Colon (tissue), 2 donors: ENCODE results near the gene AP1AR.

ENCODE experiments used
- FAIRE-seq: peaks from 2 replicates; lab custom pipeline; 2012; peaks lifted over from hg19 to GRCh38; lab: Jason Lieb, UNC
- donor health status: control.
- donor health status: control.

AP1AR gene

DNA sequence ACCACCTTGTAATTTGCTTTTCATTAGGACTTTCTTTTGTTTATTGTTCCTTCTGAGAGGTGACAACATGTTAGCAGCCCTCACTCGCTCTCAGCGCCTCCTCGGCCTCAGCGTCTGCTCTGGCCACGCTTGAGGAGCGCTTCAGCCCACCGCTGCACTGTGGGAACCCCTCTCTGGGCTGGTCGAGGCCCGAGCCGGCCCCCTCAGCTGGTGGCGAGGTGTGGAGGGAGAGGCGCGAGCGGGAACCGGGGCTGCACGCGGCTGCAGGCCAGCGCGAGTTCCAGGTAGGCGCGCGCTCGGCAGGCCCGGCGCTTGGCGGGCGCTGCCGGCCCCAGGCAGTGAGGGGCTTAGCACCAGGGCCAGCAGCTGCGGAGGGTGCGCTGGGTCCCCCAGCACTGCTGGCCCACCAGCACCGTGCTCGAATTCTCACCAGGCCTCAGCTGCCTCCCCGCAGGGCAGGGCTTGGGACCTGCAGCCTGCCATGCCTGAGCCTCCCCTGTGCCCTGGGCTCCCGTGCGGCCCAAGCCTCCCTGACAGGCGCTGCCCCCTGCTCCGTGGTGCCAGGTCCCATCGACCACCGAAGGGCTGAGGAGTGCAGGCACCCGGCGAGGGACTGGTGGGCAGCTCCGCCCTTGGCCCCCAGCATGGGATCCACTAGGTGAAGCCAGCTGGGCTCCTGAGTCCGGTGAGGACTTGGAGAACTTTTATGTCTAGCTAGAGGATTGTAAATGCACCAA, 9.2 kb upstream of the AP1AR start:
- FAIRE-seq = no peak

GRCh38 chr4:112225157-112225556, 6.4 kb upstream of the AP1AR start:
- no peak for FAIRE-seq

DNA sequence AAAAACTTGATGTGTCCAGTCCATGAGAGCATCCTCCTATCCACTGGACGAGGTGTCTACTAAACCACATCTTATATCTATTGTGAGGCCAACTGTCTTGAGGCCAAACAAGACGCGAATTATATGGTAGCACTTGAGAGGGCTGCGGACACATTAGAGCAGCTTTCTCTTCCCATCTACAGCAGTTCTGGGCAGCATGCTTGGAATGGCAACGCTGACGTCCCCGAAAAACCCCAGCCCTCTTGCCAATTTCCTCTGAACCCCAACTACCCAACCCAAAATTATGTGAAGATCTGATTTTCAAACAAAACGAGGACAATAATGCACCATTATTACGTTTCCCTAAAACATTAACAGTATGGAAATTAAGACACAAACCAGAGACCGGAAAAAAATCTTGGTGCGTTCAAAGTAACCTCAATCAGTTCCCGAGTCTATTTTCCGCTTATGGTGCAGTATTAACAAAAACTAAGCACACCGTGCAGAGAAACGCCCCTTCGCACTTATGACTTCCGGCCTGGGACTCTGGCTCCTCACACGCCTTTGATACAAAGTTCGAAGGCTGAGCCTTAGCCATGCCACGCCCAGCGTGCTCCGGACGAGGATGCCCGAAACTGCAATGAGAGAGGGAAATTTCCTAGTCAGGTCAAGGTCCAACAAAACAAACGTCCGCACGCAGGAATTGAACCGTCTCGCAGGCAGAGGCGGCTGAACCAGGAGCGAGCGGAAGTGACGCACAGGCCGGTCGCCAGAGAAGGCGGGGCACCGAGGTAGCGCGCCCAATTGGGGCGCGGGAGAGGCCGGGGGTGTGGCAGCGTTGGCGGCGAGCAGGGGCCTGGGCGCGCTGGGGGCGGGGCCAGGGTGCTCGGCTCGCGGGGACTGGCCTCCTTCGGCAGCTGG, 458 bp upstream of the AP1AR start:
- FAIRE-seq = peak; percentile 82

DNA sequence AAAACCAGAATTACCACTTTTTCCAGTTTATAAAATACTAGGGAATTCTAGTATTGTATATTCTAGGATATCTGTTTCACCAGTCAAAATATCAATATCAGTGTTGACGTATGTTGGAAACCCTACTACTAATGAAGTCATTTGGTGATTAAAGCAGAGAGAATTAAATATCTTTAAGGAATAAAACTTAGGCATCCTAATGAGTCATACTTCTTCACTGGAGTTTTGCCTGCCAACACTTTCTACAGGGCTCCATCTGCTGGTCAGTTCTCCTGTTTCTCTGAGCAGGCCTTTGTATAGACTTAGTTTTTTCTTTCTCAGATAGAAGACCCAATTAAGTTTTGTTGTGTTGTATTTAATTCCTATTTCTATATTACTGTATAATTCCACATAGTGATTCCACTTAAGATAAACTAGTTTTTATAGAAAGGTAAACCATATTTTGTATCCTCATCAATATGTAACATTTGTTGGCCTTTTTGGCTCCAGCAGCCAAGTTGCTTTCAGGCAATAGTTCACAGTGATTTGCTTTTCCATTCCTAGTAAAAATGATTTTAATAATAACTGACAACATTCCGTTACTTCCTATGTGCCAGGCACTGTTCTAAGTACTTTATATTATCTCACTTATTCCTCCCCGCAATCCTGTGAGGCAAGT, 3.5 kb downstream of the AP1AR start:
- FAIRE-seq = peak; percentile 49

DNA sequence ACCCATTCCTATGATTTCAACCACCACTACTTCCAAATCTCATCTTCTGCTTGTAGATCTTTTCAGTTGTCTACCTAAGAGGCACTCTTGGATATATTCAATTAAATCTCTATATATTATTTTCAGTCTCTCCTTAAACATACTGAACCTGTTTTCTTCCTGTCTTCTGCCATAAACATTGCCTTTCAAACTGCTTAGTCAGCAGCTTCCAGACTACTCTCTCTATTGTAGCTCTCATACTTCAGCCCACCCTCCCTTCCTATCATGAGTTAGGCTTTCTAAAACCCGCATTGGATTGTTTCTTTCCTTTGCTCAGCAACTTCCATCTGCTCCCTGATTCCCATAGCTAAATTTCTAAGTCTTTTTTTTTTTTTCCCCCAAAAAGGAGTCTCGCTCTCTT, 4.5 kb downstream of the AP1AR start:
- FAIRE-seq = no peak

GRCh38 chr4:112238833-112239232, 7.2 kb downstream of the AP1AR start:
- FAIRE-seq = no peak

DNA sequence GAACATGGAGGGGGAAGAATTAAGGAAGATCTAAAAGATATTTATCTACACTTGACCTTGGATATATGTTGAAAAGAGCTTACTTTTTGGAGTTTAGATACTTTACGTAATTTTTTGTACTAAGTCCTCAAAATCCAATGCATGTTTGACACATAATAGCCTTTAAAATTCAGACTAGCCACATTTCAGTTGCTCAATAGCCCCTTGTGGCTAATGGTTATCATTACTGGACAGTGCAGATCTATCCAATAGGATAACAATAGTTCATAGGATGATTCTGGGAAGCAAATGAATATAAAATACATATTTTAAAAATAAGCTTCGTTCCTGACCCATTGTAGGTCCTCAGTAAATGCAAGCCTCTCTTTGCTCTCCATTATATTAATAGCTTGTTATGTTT, 13.8 kb downstream of the AP1AR start:
- FAIRE-seq = no peak

- no peak for FAIRE-seq
These were observed 15.4 kb downstream of the AP1AR start for GRCh38 chr4:112247021-112247420.

DNA sequence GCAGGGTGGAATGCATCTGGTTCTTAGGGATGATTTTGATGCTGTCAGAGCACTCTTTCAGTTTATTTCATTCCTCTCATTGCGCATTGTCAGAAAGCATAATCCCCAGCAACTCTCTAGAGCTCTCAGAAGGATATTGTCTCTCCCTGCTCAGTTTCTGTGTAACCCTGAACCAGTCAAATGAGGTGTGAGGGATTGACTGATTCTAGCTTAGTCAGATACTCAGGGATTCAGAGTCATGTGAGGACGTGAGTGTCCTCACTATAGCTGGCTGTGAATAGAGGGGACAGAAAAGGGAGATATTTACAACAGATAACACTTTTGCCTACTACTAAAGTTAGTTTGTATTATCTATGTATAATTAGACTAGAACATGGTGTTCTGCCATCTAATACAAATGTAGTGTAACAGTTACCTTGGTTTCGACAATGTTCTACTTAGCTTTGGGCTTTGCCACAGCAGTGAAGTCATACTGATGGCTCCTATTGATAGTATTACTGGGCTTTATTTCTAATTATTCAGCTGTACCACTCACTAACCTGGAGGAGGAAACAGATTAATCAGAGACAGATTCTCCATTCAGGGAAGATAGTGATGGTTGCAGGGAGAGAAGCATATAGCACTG, 19.5 kb downstream of the AP1AR start:
- FAIRE-seq = no peak

- FAIRE-seq = no peak
These were observed 20.6 kb downstream of the AP1AR start for GRCh38 chr4:112252234-112252633.

DNA sequence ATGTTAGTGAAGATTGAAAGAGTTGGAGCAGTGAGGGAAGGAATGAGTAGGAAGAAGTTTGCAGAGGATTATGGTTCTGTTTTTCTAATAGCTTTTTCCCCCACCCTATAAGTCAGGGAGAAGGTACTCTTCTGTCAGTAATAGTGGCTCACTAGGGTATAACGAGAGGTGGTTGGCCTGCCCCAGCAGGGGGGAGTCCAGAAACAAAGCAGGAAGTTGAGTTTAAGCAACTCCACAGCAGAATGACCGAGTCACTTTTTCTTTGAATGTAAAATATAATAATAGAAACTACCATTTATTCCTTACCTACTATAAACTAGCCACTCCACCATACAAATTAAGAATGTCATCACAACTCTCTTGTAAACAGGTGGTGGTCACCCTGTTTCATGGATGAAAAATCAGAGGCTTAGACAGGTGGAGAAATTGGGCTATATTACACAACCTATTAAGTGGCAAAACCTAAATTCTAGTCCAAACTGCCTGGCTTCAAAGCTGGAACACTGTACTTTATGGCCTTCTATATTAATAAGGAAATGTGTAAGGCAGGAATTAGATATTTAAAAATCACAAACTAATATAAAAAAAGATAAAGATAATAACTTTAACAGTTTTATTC, 21.9 kb downstream of the AP1AR start:
- no peak for FAIRE-seq

DNA sequence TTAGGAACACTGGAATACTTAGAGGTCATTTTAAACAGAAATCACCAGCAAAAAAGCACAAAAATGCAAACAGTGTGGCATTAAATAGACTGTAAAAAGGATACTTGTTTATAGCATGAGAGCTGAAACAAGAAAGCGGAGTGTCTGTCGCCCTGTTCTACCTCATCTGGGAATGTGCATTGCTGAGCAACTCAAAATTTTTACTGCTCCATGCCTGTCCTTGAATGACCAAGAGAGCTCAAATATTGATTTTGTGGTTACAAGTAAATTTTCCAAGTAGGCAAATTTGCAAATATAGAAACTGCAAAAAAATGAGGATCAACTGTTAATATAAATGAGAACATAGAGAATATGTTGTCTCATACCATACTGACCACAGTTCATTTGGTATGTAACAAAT, 25.5 kb downstream of the AP1AR start:
- no peak for FAIRE-seq

- FAIRE-seq = peak; percentile 41
These were observed 35.2 kb downstream of the AP1AR start for GRCh38 chr4:112266823-112267222.

- no peak for FAIRE-seq
These were observed 38.5 kb downstream of the AP1AR start for GRCh38 chr4:112270051-112270450.

GRCh38 chr4:112270640-112271421, 39.2 kb downstream of the AP1AR start:
- FAIRE-seq = no peak

GRCh38 chr4:112272292-112272691, 40.7 kb downstream of the AP1AR start:
- no peak for FAIRE-seq

- no peak for FAIRE-seq
These were observed 43.4 kb downstream of the AP1AR start for GRCh38 chr4:112274959-112275358.

GRCh38 chr4:112276113-112276512, 44.5 kb downstream of the AP1AR start:
- FAIRE-seq = no peak

GRCh38 chr4:112277220-112277619, 45.6 kb downstream of the AP1AR start:
- FAIRE-seq = no peak

DNA sequence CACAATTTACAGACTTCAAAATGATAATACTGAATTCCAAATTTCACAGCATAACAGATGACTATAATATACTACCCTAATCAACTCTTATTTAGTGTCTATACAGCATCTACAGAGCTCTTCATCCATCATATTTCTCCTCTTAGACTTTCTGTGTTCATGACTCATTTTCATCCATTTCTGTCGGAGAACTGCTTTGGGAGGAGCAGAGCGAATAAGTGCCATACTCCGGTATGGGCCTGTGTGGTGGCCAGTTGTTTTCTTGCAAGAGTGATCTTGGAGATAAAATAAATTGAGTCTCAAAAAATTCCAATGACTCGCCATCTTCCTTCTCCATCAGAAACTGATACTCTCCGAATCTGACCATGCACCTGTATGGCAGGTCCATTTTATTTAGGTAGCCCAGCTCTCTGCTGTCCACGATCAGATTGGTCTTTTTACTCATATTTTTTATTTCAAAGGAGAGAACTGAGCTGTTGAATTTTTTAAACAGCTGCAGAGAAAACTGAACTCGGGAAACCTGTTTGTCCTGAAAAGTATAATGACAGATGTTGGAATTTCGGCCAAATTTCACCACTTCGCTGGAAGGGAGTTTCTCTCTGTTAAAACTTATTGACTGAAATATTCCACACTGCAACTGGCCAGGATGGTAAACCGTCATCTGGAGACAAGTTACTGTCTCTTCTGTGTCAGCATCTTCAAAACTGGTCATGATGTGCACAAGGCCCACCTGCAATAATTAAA, 46.3 kb downstream of the AP1AR start:
- no peak for FAIRE-seq
